K562 (cell line): ENCODE measurements around the gene TMEM86B. TPM values are rescaled to one million over a fixed set of nuclear protein-coding genes. Genes with fewer than 3 reads are reported as not detected.

Source experiments
- ADNP ChIP-seq: fragments of 200-800 bp; sonication (Bioruptor generic); IDR thresholded peaks from 2 replicates; pipeline ENCODE4 v1.6.1; 2016; ENCODE audit warnings: missing genetic modification characterization, missing compliant biosample characterization
- ARHGAP35 ChIP-seq: fragments of 450-650 bp; IDR thresholded peaks from 2 replicates; pipeline ENCODE4 v1.6.1; 2018; ENCODE audit not compliant: partially characterized antibody
- BDP1 ChIP-seq: IDR thresholded peaks from 3 replicates; pipeline ENCODE4 v1.6.1; 2011; ENCODE audit not compliant: insufficient read length, insufficient read depth
- CBFA2T2 ChIP-seq: fragments of 450-650 bp; conservative IDR thresholded peaks from 2 replicates; pipeline ENCODE4 v1.6.1; 2017; ENCODE audit warnings: mild to moderate bottlenecking
- CBX3 ChIP-seq, 2 experiments: IDR thresholded peaks; 1 replicate in 1 of 2; 2 replicates in 1 of 2; pipeline ENCODE4 v1.6.1; 2012; ENCODE audit warnings: inconsistent platforms in 2 of 2, low read length in 2 of 2, borderline replicate concordance in 1 of 2, control low read depth in 1 of 2
- CXXC5 ChIP-seq: fragments of 250-450 bp; sonication (Bioruptor Pico); IDR thresholded peaks from 2 replicates; pipeline ENCODE4 v1.8.0; 2022; ENCODE audit warnings: inconsistent platforms, mild to moderate bottlenecking, moderate library complexity
- HBP1 ChIP-seq: fragments of 450-650 bp; formaldehyde crosslinking; IDR thresholded peaks from 2 replicates; pipeline ENCODE4 v1.4.0; 2022; ENCODE audit warnings: missing genetic modification characterization
- L3MBTL2 ChIP-seq: fragments of 450-650 bp; IDR thresholded peaks from 2 replicates; pipeline ENCODE4 v1.6.1; 2016; ENCODE audit warnings: mild to moderate bottlenecking, moderate library complexity
- MCM2 ChIP-seq: fragments of 450-650 bp; IDR thresholded peaks from 2 replicates; pipeline ENCODE4 v1.6.1; 2017; ENCODE audit warnings: low read depth, mild to moderate bottlenecking
- NCOA1 ChIP-seq: fragments of 450-650 bp; IDR thresholded peaks from 2 replicates; pipeline ENCODE4 v1.6.1; 2016; ENCODE audit warnings: low read depth
- NR2F6 ChIP-seq: fragments of 450-650 bp; formaldehyde crosslinking; IDR thresholded peaks from 2 replicates; pipeline ENCODE4 v1.4.0; 2020; ENCODE audit warnings: mild to moderate bottlenecking
- PBX2 ChIP-seq, 2 experiments: IDR thresholded peaks in 1 of 2; conservative IDR thresholded peaks in 1 of 2; 2 replicates each; pipeline ENCODE4 v1.6.1; 2016; ENCODE audit warnings: low read depth in 2 of 2, mild to moderate bottlenecking in 1 of 2, missing compliant biosample characterization in 1 of 2, missing genetic modification characterization in 1 of 2, moderate library complexity in 1 of 2
- PHTF2 ChIP-seq: fragments of 250-450 bp; sonication (Bioruptor Pico); IDR thresholded peaks from 2 replicates; pipeline ENCODE4 v1.5.0; 2021; ENCODE audit warnings: mild to moderate bottlenecking
- PML ChIP-seq: IDR thresholded peaks from 2 replicates; pipeline ENCODE4 v1.6.1; 2012; ENCODE audit warnings: low read length, inconsistent platforms
- POLR3A ChIP-seq: IDR thresholded peaks from 2 replicates; pipeline ENCODE4 v1.6.1; 2011; ENCODE audit warnings: borderline replicate concordance, mild to moderate bottlenecking, moderate library complexity; ENCODE audit not compliant: insufficient read length, insufficient read depth; ENCODE audit errors: extremely low read depth
- PRMT5 ChIP-seq: sonication (generic); formaldehyde crosslinking; IDR thresholded peaks from 2 replicates; pipeline ENCODE4 v1.5.0; 2020; ENCODE audit warnings: missing genetic modification reagents
- RBFOX2 ChIP-seq: fragments of 200-400 bp; formaldehyde crosslinking; IDR thresholded peaks from 2 replicates; pipeline ENCODE4 v1.6.1; 2017; ENCODE audit warnings: low read depth, mild to moderate bottlenecking, low read length, moderate library complexity
- SAP30 ChIP-seq: fragments of 200-600 bp; sonication (generic); IDR thresholded peaks from 2 replicates; pipeline ENCODE4 v1.6.1; 2012; ENCODE audit warnings: borderline replicate concordance, low read depth, mild to moderate bottlenecking, moderate library complexity, low read length, control low read depth, inconsistent platforms; ENCODE audit not compliant: insufficient read depth, poor library complexity, severe bottlenecking
- SRSF9 ChIP-seq: fragments of 200-400 bp; formaldehyde crosslinking; IDR thresholded peaks from 2 replicates; pipeline ENCODE4 v1.6.1; 2017; ENCODE audit warnings: low read depth, low read length, borderline replicate concordance
- TEAD4 ChIP-seq, 2 experiments: sonication (generic) in 1 of 2; formaldehyde crosslinking in 1 of 2; IDR thresholded peaks; 2 replicates each; pipeline versions ENCODE4 v1.6.1 to v1.8.0; 2012 to 2022; ENCODE audit warnings: borderline replicate concordance in 1 of 2, inconsistent platforms in 1 of 2, low read length in 1 of 2, mild to moderate bottlenecking in 1 of 2, missing genetic modification reagents in 1 of 2
- TGIF2 ChIP-seq: sonication (generic); formaldehyde crosslinking; IDR thresholded peaks from 2 replicates; pipeline ENCODE4 v1.8.1; 2022; ENCODE audit warnings: mild to moderate bottlenecking, missing genetic modification reagents, moderate library complexity
- TOE1 ChIP-seq, 2 experiments: fragments of 450-650 bp in 1 of 2; sonication (generic) in 1 of 2; formaldehyde crosslinking in 1 of 2; IDR thresholded peaks; 2 replicates each; pipeline versions ENCODE4 v1.7.1 to v1.8.0; 2016 to 2022; ENCODE audit warnings: borderline replicate concordance in 2 of 2, mild to moderate bottlenecking in 2 of 2, antibody characterized with exemption in 1 of 2, inconsistent platforms in 1 of 2, low read depth in 1 of 2, missing genetic modification reagents in 1 of 2, moderate library complexity in 1 of 2
- ZNF121 ChIP-seq: sonication (generic); formaldehyde crosslinking; conservative IDR thresholded peaks from 2 replicates; pipeline ENCODE4 v1.8.0; 2022; ENCODE audit warnings: missing genetic modification reagents
- ZNF408 ChIP-seq: fragments of 250-450 bp; sonication (Bioruptor Pico); IDR thresholded peaks from 2 replicates; pipeline ENCODE4 v1.4.0; 2020; ENCODE audit warnings: low read depth, mild to moderate bottlenecking, moderate library complexity
- polyA plus RNA-seq, 8 experiments: library from polyadenylated mRNA; depleted of rRNA in 4 of 8; stranded (reverse) in 5 of 8; unstranded in 3 of 8; fragments of >200 nt; fragmentation: Nextera tagmentation in 2 of 8; fragmentation: Illumina TruSeq in 1 of 8; extraction: Ambion mirVana in 2 of 8; extraction: Trizol in 1 of 8; gene quantifications; 2 replicates each; pipeline versions ENCODE4 v1.2.1 to v1.2.3, GENCODE V29; 2011 to 2014; ENCODE audit warnings: inconsistent platforms in 1 of 8, missing spikeins in 1 of 8
- total RNA-seq, 7 experiments: library from RNA; depleted of rRNA in 6 of 7; stranded (reverse); fragments of >200 nt in 6 of 7; fragmentation: Illumina TruSeq in 2 of 7; extraction: Trizol in 2 of 7; gene quantifications; 2 replicates each; pipeline versions ENCODE4 v1.2.1 to v1.2.3, GENCODE V29; 2011 to 2021; ENCODE audit warnings: low replicate concordance in 1 of 7

The TMEM86B gene
- total and polyA plus RNA-seq, 9 of the 15 experiments (the other 6 are each of a cell fraction or from before 2014, with no cell fraction given): 0.28 to 7.9 (median 2.1) TPM

GRCh38 chr19:55270172-55270942, 41.8 kb upstream of the TMEM86B start (continued):
- TF ChIP-seq PML: no peak
- TF ChIP-seq RBFOX2: peak; percentile 78
- no peak for TF ChIP-seq SRSF9
- TF ChIP-seq POLR3A: no peak
- TF ChIP-seq HBP1 (CRISPR knock-in tag): peak; percentile 91; the same call in 1 of the 2 replicates
- TF ChIP-seq TEAD4 (IDR thresholded peaks at IDR 0.05; ENCODE audit: low read length): peak; percentile 83
- TF ChIP-seq TEAD4 (CRISPR knock-in tag; IDR thresholded peaks at IDR 0.05; ENCODE audit: borderline replicate concordance): peak; percentile 81; the same call in 1 of the 2 replicates
- TF ChIP-seq ZNF408 (CRISPR knock-in tag): no peak
- TF ChIP-seq MCM2: no peak
- TF ChIP-seq CBFA2T2: 0 out of 2 replicates have a peak, but pooled peaks have one; percentile 43
- TF ChIP-seq SAP30: no peak
- TF ChIP-seq TOE1 (IDR thresholded peaks at IDR 0.05; ENCODE audit: borderline replicate concordance): no peak
- TF ChIP-seq TOE1 (CRISPR knock-in tag; IDR thresholded peaks at IDR 0.05; ENCODE audit: borderline replicate concordance, low read depth): no peak
- no peak for TF ChIP-seq TGIF2 (CRISPR knock-in tag)
- TF ChIP-seq ADNP (tag): no peak
- TF ChIP-seq PHTF2 (CRISPR knock-in tag): no peak
- TF ChIP-seq CXXC5: peak; percentile 97
- no peak for TF ChIP-seq PRMT5 (CRISPR knock-in tag)
- TF ChIP-seq BDP1: no peak
- no peak for TF ChIP-seq ZNF121
- TF ChIP-seq PBX2 (CRISPR knock-in tag; IDR thresholded peaks at IDR 0.05; ENCODE audit: low read depth): no peak
- no peak for TF ChIP-seq PBX2 (tag; conservative IDR thresholded peaks at IDR 0.05; ENCODE audit: low read depth)
- peak; percentile 93 for TF ChIP-seq L3MBTL2
- 0 out of 2 replicates have a peak, but pooled peaks have one; percentile 32 for TF ChIP-seq NCOA1
- 0 out of 3 replicates have a peak, but pooled peaks of 1 of the 2 experiments have one; percentile 40 for TF ChIP-seq CBX3 (IDR thresholded peaks at IDR 0.05; ENCODE audit: borderline replicate concordance in 1 of 2, low read length in 2 of 2)
- TF ChIP-seq ARHGAP35: no peak
- no peak for TF ChIP-seq NR2F6 (CRISPR knock-in tag)
